Activated naive CD4-positive, alpha-beta T cell treated with anti-CD3 and anti-CD28 coated beads for 36 hours (primary cell): ENCODE data around the gene DHRS12. TPM values are rescaled to one million over a fixed set of nuclear protein-coding genes. Genes with fewer than 3 reads are reported as not detected.
"Not testable (repeated sequence)": the region's sequence is repeated elsewhere in the genome, so short reads cannot be mapped to it uniquely, and the experiment has no call there.

Experiments used
- CTCF ChIA-PET: fragments of 350-600 bp; sonication (Branson Sonifier 250); formaldehyde crosslinking; loops from one replicate; lab custom pipeline; 2021; ENCODE audit warnings: antibody characterized with exemption; lab: Charles Lee
- DNase-seq: peaks from one replicate; pipeline ENCODE4 v3.0.0-alpha.2; 2020
- H3K27ac Mint-ChIP-seq: one replicate; pipeline ENCODE4 v1.8.0; 2021; ENCODE audit warnings: mild to moderate bottlenecking, mixed read lengths
- H3K27me3 Mint-ChIP-seq: one replicate; pipeline ENCODE4 v1.8.0; 2021; ENCODE audit warnings: low read depth, mixed read lengths
- H3K36me3 Mint-ChIP-seq: one replicate; pipeline ENCODE4 v1.8.0; 2021; ENCODE audit warnings: low read depth, mixed read lengths
- H3K4me1 Mint-ChIP-seq: one replicate; pipeline ENCODE4 v1.8.0; 2021; ENCODE audit warnings: low read depth, mixed read lengths
- H3K4me3 Mint-ChIP-seq: one replicate; pipeline ENCODE4 v1.8.0; 2021; ENCODE audit warnings: mild to moderate bottlenecking, moderate library complexity, mixed read lengths
- H3K9me3 Mint-ChIP-seq: one replicate; pipeline ENCODE4 v1.8.0; 2021; ENCODE audit warnings: mixed read lengths
- intact Hi-C: fragments of 100-400 bp; cut with micrococcal nuclease; formaldehyde crosslinking; loops from one replicate; pipeline ENCODE4 v1.15.1; 2023
- total RNA-seq, 2 experiments: library from RNA; stranded (reverse); gene quantifications; one replicate each; pipeline ENCODE4 v1.2.3, GENCODE V29; 2021

The DHRS12 gene
- total RNA-seq, 2 experiments from 2014 or later: 4.1 to 4.9 TPM

DNA sequence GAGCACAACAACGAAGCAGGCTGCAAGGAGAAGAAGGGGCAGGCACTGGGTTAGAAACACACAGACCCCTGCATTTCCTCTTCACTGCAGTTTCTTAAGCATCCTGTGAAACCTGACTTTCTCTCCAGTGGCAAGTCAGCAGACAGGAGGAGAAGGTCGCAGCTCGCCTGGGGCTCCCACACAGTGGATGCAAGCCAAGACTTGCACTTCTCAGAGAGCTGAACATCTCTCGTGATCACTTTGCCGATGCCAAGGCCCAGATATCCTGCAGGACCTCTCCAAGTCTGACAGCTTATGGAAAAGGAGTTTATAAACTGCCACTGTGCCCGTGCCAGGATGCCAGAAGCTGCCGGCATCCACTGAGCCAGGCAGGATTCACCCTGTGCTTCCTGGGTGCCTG, 22.6 kb upstream of the DHRS12 start:
- H3K27me3 Mint-ChIP-seq: no peaks in the 10 kb centered on the region
- H3K27ac Mint-ChIP-seq: peak overlapping the region; percentile 98
- H3K4me1 Mint-ChIP-seq: peaks cover 71% of the 10 kb centered on the region
- peak overlapping the region; percentile 77 for H3K4me3 Mint-ChIP-seq
- CTCF ChIA-PET: interaction anchor here (1.8 to 6.4 kb wide), 7 partner anchors 8 to 29 kb away, joined by 9 to 136 read pairs (median 12); partner anchors contain the start of gene TMEM272
- no peak for DNase-seq
- no peaks in the 10 kb centered on the region for H3K9me3 Mint-ChIP-seq
- no peaks in the 10 kb centered on the region for H3K36me3 Mint-ChIP-seq
- intact Hi-C loops: loop anchor here (1.0 to 10.0 kb wide), 2 partner anchors 7 to 932 kb away; no protein-coding TSS in a partner anchor

GRCh38 chr13:51825681-51826254, 21.8 kb upstream of the DHRS12 start:
- H3K27me3 Mint-ChIP-seq: no peaks in the 10 kb centered on the region
- no peaks in the 10 kb centered on the region for H3K9me3 Mint-ChIP-seq
- H3K36me3 Mint-ChIP-seq: no peaks in the 10 kb centered on the region
- intact Hi-C loops: loop anchor here (1.0 to 10.0 kb wide), 10 partner anchors 10 to 931 kb away; partner anchors contain the start of genes CKAP2, INTS6, SUGT1 and WDFY2
- DNase-seq: peak; percentile 57
- CTCF ChIA-PET: interaction anchor here (0.6 to 6.4 kb wide), 11 partner anchors 8 to 520 kb away, joined by 3 to 136 read pairs (median 11); partner anchors contain the start of gene TMEM272
- peaks cover 79% of the 10 kb centered on the region for H3K4me1 Mint-ChIP-seq
- H3K27ac Mint-ChIP-seq: peak overlapping the region; percentile 98
- H3K4me3 Mint-ChIP-seq: peak overlapping the region; percentile 77

GRCh38 chr13:51825165-51825592, 21.2 kb upstream of the DHRS12 start:
- Mint-ChIP-seq H3K4me1 (peaks cover 84% of the 10 kb centered on the region), H3K4me3 (peak overlapping the region; percentile 77), H3K36me3 (no peaks in the 10 kb centered on the region), H3K27ac (peak overlapping the region; percentile 98), H3K9me3 (no peaks in the 10 kb centered on the region), H3K27me3 (no peaks in the 10 kb centered on the region)
- intact Hi-C loops: loop anchor here (1.0 to 10.0 kb wide), 10 partner anchors 10 to 930 kb away; partner anchors contain the start of genes CKAP2, INTS6, SUGT1 and WDFY2
- CTCF ChIA-PET: interaction anchor here (0.6 to 6.4 kb wide), 10 partner anchors 7 to 519 kb away, joined by 3 to 136 read pairs (median 10); no protein-coding TSS in a partner anchor
- no peak for DNase-seq

- not testable (repeated sequence) for DNase-seq, H3K27me3 Mint-ChIP-seq, H3K9me3 Mint-ChIP-seq, H3K36me3 Mint-ChIP-seq
- CTCF ChIA-PET: interaction anchor here (1.1 to 6.4 kb wide), 3 partner anchors 10 to 429 kb away, joined by 3 to 136 read pairs (median 12); no protein-coding TSS in a partner anchor
- intact Hi-C loops: loop anchor here (1.0 to 10.0 kb wide), 10 partner anchors 9 to 930 kb away; partner anchors contain the start of genes CKAP2, INTS6, SUGT1 and WDFY2
- Mint-ChIP-seq H3K4me1 (peaks cover 84% of the 10 kb centered on the region), H3K4me3 (peak overlapping the region; percentile 77), H3K27ac (peak overlapping the region; percentile 98)
Observed at GRCh38 chr13:51824712-51825111, 20.7 kb upstream of the DHRS12 start.

GRCh38 chr13:51823863-51824262, 19.9 kb upstream of the DHRS12 start:
- intact Hi-C loops: loop anchor here (2.0 to 10.0 kb wide), 5 partner anchors 189 to 929 kb away; partner anchors contain the start of genes ALG11, CKAP2 and SUGT1
- H3K27ac Mint-ChIP-seq: peak overlapping the region; percentile 98

GRCh38 chr13:51823359-51823758, 19.4 kb upstream of the DHRS12 start:
- no peaks in the 10 kb centered on the region for H3K36me3 Mint-ChIP-seq
- no peaks in the 10 kb centered on the region for H3K9me3 Mint-ChIP-seq
- no peaks in the 10 kb centered on the region for H3K27me3 Mint-ChIP-seq
- CTCF ChIA-PET: interaction anchor here (1.1 to 7.0 kb wide), 4 partner anchors 9 to 26 kb away, joined by 3 to 66 read pairs (median 3); no protein-coding TSS in a partner anchor
- intact Hi-C loops: loop anchor here (2.0 to 10.0 kb wide), 2 partner anchors 189 to 929 kb away; partner anchors contain the start of gene ALG11
- peak overlapping the region; percentile 77 for H3K4me3 Mint-ChIP-seq
- no peak for DNase-seq
- H3K27ac Mint-ChIP-seq: peak overlapping the region; percentile 98
- H3K4me1 Mint-ChIP-seq: peaks cover 84% of the 10 kb centered on the region

More at GRCh38 chr13:51823863-51824262, 19.9 kb upstream of the DHRS12 start:
- H3K36me3 Mint-ChIP-seq: no peaks in the 10 kb centered on the region
- H3K27me3 Mint-ChIP-seq: no peaks in the 10 kb centered on the region
- no peaks in the 10 kb centered on the region for H3K9me3 Mint-ChIP-seq
- peak overlapping the region; percentile 77 for H3K4me3 Mint-ChIP-seq
- CTCF ChIA-PET: interaction anchor here (7.0 kb wide), 1 partner anchor 8 kb away, joined by 66 read pairs; no protein-coding TSS in a partner anchor
- no peak for DNase-seq
- peaks cover 84% of the 10 kb centered on the region for H3K4me1 Mint-ChIP-seq

DNA sequence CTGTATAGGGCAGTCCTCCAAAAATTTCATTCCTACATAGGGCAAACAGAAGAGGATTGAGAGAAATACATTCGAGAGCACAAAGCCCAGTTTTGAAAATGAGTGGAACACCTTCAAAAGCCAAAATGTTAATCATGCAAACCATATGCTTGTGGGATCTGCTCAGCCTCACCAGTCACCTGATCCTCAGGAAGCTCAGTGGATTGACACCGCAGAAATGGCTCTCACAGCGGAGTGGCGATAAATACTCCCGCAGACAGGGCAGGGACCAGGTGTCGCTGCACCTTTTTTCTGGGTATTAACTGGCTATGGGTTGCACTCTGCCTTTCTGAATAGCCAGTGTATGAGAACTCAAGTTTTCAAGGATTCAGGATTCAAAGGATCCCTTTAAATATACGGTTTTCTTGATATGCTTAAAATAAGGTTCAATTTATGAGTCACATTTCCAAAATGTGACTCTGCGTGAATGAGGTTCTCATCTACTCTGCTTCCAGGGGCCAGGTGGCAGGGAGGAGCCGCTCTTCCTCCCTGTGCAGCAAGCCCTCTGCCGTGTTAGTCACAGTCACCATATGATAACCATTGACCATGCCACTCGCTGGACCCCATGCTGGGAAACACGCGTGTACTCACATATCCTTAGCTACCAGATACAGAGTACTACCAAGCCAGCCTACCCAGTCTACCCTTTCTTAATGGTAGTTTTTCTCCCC, 18.3 kb upstream of the DHRS12 start:
- H3K9me3 Mint-ChIP-seq: no peaks in the 10 kb centered on the region
- intact Hi-C loops: loop anchor here (2.0 to 10.0 kb wide), 2 partner anchors 191 to 927 kb away; partner anchors contain the start of gene ALG11

GRCh38 chr13:51821606-51822005, 17.6 kb upstream of the DHRS12 start:
- no peaks in the 10 kb centered on the region for H3K9me3 Mint-ChIP-seq
- H3K4me1 Mint-ChIP-seq: peaks cover 84% of the 10 kb centered on the region
- CTCF ChIA-PET: interaction anchor here (0.7 to 7.0 kb wide), 5 partner anchors 8 to 1418 kb away, joined by 3 to 66 read pairs (median 3); no protein-coding TSS in a partner anchor
- H3K36me3 Mint-ChIP-seq: no peaks in the 10 kb centered on the region
- intact Hi-C loops: loop anchor here (2.0 to 10.0 kb wide), 2 partner anchors 191 to 927 kb away; partner anchors contain the start of gene ALG11
- peak; percentile 27 for DNase-seq
- peak overlapping the region; percentile 77 for H3K4me3 Mint-ChIP-seq
- peak overlapping the region; percentile 98 for H3K27ac Mint-ChIP-seq
- no peaks in the 10 kb centered on the region for H3K27me3 Mint-ChIP-seq

More for the DNA sequence above, 18.3 kb upstream of the DHRS12 start:
- CTCF ChIA-PET: interaction anchor here (0.6 to 7.0 kb wide), 8 partner anchors 7 to 236 kb away, joined by 3 to 66 read pairs (median 3); no protein-coding TSS in a partner anchor
- Mint-ChIP-seq H3K4me3 (peak overlapping the region; percentile 77), H3K4me1 (peaks cover 84% of the 10 kb centered on the region), H3K27ac (peak overlapping the region; percentile 98), H3K27me3 (no peaks in the 10 kb centered on the region), H3K36me3 (no peaks in the 10 kb centered on the region)
- DNase-seq: peak; percentile 70

DNA sequence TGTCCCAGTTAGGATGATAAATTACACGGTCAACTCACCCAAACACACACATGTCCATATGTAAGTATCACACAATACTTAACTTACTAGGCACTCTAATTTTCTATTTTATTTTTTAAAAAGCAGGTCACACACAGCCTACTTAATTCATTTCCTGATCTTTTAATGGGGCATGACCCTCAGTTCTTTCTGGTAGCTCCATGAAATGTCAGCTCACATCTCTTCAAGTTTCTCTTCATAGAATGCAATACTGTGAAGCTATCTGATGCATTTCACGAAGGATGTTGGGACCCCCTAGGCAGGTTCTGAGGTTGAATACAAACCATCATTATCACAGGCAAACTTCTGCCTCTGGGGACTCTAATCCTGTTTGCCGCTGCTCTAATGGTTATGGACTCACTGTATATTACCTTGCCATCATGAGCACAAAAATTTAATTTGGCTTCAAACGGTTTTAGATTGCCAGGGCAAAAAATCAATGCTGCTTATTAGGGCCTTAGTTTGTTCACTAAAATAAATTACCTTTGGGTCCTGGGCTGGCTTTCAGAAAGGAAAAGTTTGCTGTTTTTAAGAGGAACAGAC, 16.1 kb upstream of the DHRS12 start:
- no peak for DNase-seq
- Mint-ChIP-seq H3K4me1 (peaks cover 86% of the 10 kb centered on the region), H3K27ac (peak overlapping the region; percentile 98), H3K4me3 (peak overlapping the region; percentile 51), H3K27me3 (no peaks in the 10 kb centered on the region), H3K9me3 (no peaks in the 10 kb centered on the region), H3K36me3 (no peaks in the 10 kb centered on the region)
- intact Hi-C loops: loop anchor here (10.0 kb wide), 1 partner anchor 925 kb away; no protein-coding TSS in a partner anchor
- CTCF ChIA-PET: interaction anchor here (0.7 to 7.0 kb wide), 4 partner anchors 9 to 695 kb away, joined by 3 to 66 read pairs (median 8); no protein-coding TSS in a partner anchor

DNA sequence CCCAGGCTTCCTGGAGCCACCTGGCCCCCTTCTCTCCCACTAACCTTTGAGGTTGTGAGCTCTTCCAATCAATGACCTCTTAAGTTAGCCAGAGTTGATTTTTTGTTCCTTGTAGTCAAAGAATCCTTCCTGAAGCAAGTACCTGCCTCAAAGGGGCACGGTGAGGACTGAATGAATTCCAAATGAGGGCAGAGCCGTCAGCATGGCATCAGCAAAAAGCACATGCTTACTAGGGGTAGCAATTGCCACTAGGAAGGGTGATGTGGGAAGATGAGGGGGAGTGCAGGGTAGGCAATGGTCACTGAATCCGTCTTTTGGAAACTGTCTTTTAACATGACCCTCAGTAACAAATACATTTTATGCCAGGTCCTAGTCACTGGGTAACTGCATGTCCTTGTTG, 15.6 kb upstream of the DHRS12 start:
- no peaks in the 10 kb centered on the region for H3K27me3 Mint-ChIP-seq
- CTCF ChIA-PET: interaction anchor here (0.7 to 7.0 kb wide), 7 partner anchors 8 to 694 kb away, joined by 3 to 66 read pairs (median 4); no protein-coding TSS in a partner anchor
- peaks cover 92% of the 10 kb centered on the region for H3K4me1 Mint-ChIP-seq
- H3K9me3 Mint-ChIP-seq: no peaks in the 10 kb centered on the region
- intact Hi-C loops: loop anchor here (1.0 kb wide), 2 partner anchors 8 to 13 kb away; no protein-coding TSS in a partner anchor
- H3K4me3 Mint-ChIP-seq: peak overlapping the region; percentile 51
- peak overlapping the region; percentile 98 for H3K27ac Mint-ChIP-seq
- DNase-seq: no peak
- no peaks in the 10 kb centered on the region for H3K36me3 Mint-ChIP-seq
